ENCODE measurements around the gene VARS2.
"Not testable (repeated sequence)": the region's sequence is repeated elsewhere in the genome, so short reads cannot be mapped to it uniquely, and the experiment has no call there.

VARS2 gene

GRCh38 chr6:30965140-30965601, 51.1 kb downstream of the VARS2 start:
- H4K91ac ChIP-seq (ENCODE audit: low read depth, low read length): no peak overlapping the region
- no peaks in the 10 kb centered on the region for H3K4me1 ChIP-seq (ENCODE audit: control insufficient read depth in 1 of 2, insufficient read depth in 2 of 2, low read length in 2 of 2)

GRCh38 chr6:30966154-30966553, 52.1 kb downstream of the VARS2 start:
- WGBS (ENCODE audit: extremely low coverage, insufficient coverage, insufficient read length): no CpG with 5 or more reads among the region's 3 CpGs
- Histone ChIP-seq H3K18ac (ENCODE audit: low read length) (no peak overlapping the region), H4K12ac (ENCODE audit: low read depth, low read length) (no peak overlapping the region), H3K36me3 (ENCODE audit: control insufficient read depth in 1 of 2, insufficient read depth in 2 of 2, low read length in 2 of 2) (no peaks in the 10 kb centered on the region), H3K4me1 (ENCODE audit: control insufficient read depth in 1 of 2, insufficient read depth in 2 of 2, low read length in 2 of 2) (no peaks in the 10 kb centered on the region), H4K8ac (ENCODE audit: low read depth, low read length) (no peak overlapping the region), H3K4me2 (ENCODE audit: low read length) (no peak overlapping the region), H3K23ac (ENCODE audit: low read length) (no peak overlapping the region), H3K79me2 (ENCODE audit: control insufficient read depth, insufficient read depth, low read length, poor library complexity) (no peaks in the 10 kb centered on the region), H3K9ac (ENCODE audit: low read length) (no peak overlapping the region), H3K9me3 (ENCODE audit: insufficient read depth, low read depth, low read length) (peaks cover 5% of the 10 kb centered on the region), H2BK5ac (ENCODE audit: low read depth, low read length, poor library complexity) (no peak overlapping the region), H2AFZ (ENCODE audit: insufficient read depth, low read length, poor library complexity) (no peak overlapping the region), H3K27me3 (ENCODE audit: insufficient read depth, low read length) (no peaks in the 10 kb centered on the region), H2BK12ac (ENCODE audit: low read length) (no peak overlapping the region), H3K14ac (ENCODE audit: low read length) (no peak overlapping the region), H4K91ac (ENCODE audit: low read depth, low read length) (no peak overlapping the region), H3K79me1 (ENCODE audit: low read length) (no peaks in the 10 kb centered on the region), H2AK5ac (ENCODE audit: low read length) (no peak overlapping the region), H2BK120ac (ENCODE audit: insufficient read depth, low read length, poor library complexity) (no peak overlapping the region), H3K27ac (ENCODE audit: low read depth, low read length) (no peak overlapping the region), H3K4me3 (ENCODE audit: low read depth, low read length) (no peak overlapping the region), H3K4ac (ENCODE audit: low read depth, low read length) (no peak overlapping the region)
- no peak for DNase-seq

More at GRCh38 chr6:30965140-30965601, 51.1 kb downstream of the VARS2 start:
- no peak overlapping the region for H3K4me3 ChIP-seq (ENCODE audit: low read depth, low read length)
- H2AK5ac ChIP-seq (ENCODE audit: low read length): no peak overlapping the region
- DNase-seq: no peak
- no peak overlapping the region for H3K14ac ChIP-seq (ENCODE audit: low read length)
- no peak overlapping the region for H4K8ac ChIP-seq (ENCODE audit: low read depth, low read length)
- no peak overlapping the region for H2BK12ac ChIP-seq (ENCODE audit: low read length)
- no peak overlapping the region for H3K9ac ChIP-seq (ENCODE audit: low read length)
- H3K27me3 ChIP-seq (ENCODE audit: insufficient read depth, low read length): no peaks in the 10 kb centered on the region
- H2BK120ac ChIP-seq (ENCODE audit: insufficient read depth, low read length, poor library complexity): no peak overlapping the region
- no peak overlapping the region for H3K18ac ChIP-seq (ENCODE audit: low read length)
- WGBS (ENCODE audit: extremely low coverage, insufficient coverage, insufficient read length): no CpG with 5 or more reads among the region's 5 CpGs
- no peak overlapping the region for H2AFZ ChIP-seq (ENCODE audit: insufficient read depth, low read length, poor library complexity)
- no peaks in the 10 kb centered on the region for H3K79me1 ChIP-seq (ENCODE audit: low read length)
- H3K36me3 ChIP-seq (ENCODE audit: control insufficient read depth in 1 of 2, insufficient read depth in 2 of 2, low read length in 2 of 2): no peaks in the 10 kb centered on the region
- H3K79me2 ChIP-seq (ENCODE audit: control insufficient read depth, insufficient read depth, low read length, poor library complexity): no peaks in the 10 kb centered on the region
- no peak overlapping the region for H3K27ac ChIP-seq (ENCODE audit: low read depth, low read length)
- no peak overlapping the region for H3K23ac ChIP-seq (ENCODE audit: low read length)
- no peak overlapping the region for H3K4ac ChIP-seq (ENCODE audit: low read depth, low read length)
- no peak overlapping the region for H4K12ac ChIP-seq (ENCODE audit: low read depth, low read length)
- H3K9me3 ChIP-seq (ENCODE audit: insufficient read depth, low read depth, low read length): peaks cover 5% of the 10 kb centered on the region
- H3K4me2 ChIP-seq (ENCODE audit: low read length): no peak overlapping the region
- H2BK5ac ChIP-seq (ENCODE audit: low read depth, low read length, poor library complexity): no peak overlapping the region

GRCh38 chr6:30969171-30969570, 55.1 kb downstream of the VARS2 start:
- H2BK120ac ChIP-seq (ENCODE audit: insufficient read depth, low read length, poor library complexity); H3K23ac ChIP-seq (ENCODE audit: low read length); H3K4me3 ChIP-seq (ENCODE audit: low read depth, low read length); H2BK12ac ChIP-seq (ENCODE audit: low read length); H3K4me2 ChIP-seq (ENCODE audit: low read length); H3K4ac ChIP-seq (ENCODE audit: low read depth, low read length); H3K36me3 ChIP-seq (ENCODE audit: control insufficient read depth in 1 of 2, insufficient read depth in 2 of 2, low read length in 2 of 2); H3K4me1 ChIP-seq (ENCODE audit: control insufficient read depth in 1 of 2, insufficient read depth in 2 of 2, low read length in 2 of 2); H3K27me3 ChIP-seq (ENCODE audit: insufficient read depth, low read length); H2AK5ac ChIP-seq (ENCODE audit: low read length); H2BK5ac ChIP-seq (ENCODE audit: low read depth, low read length, poor library complexity); H3K14ac ChIP-seq (ENCODE audit: low read length); H3K9me3 ChIP-seq (ENCODE audit: insufficient read depth, low read depth, low read length); H4K12ac ChIP-seq (ENCODE audit: low read depth, low read length); H2AFZ ChIP-seq (ENCODE audit: insufficient read depth, low read length, poor library complexity); H4K91ac ChIP-seq (ENCODE audit: low read depth, low read length); H3K79me1 ChIP-seq (ENCODE audit: low read length); H3K9ac ChIP-seq (ENCODE audit: low read length); H4K8ac ChIP-seq (ENCODE audit: low read depth, low read length); H3K27ac ChIP-seq (ENCODE audit: low read depth, low read length); H3K18ac ChIP-seq (ENCODE audit: low read length); H3K79me2 ChIP-seq (ENCODE audit: control insufficient read depth, insufficient read depth, low read length, poor library complexity): not testable (repeated sequence)
- peak in 1 of 2 donors; percentile 7 for DNase-seq
- no CpG with 5 or more reads among the region's 6 CpGs for WGBS (ENCODE audit: extremely low coverage, insufficient coverage, insufficient read length)

- H3K14ac ChIP-seq (ENCODE audit: low read length): no peak overlapping the region
- peaks cover 2% of the 10 kb centered on the region for H3K9me3 ChIP-seq (ENCODE audit: insufficient read depth, low read depth, low read length)
- no peak overlapping the region for H3K4me2 ChIP-seq (ENCODE audit: low read length)
- no peak overlapping the region for H3K18ac ChIP-seq (ENCODE audit: low read length)
- H2BK120ac ChIP-seq (ENCODE audit: insufficient read depth, low read length, poor library complexity): no peak overlapping the region
- H3K27ac ChIP-seq (ENCODE audit: low read depth, low read length): no peak overlapping the region
- H3K4me3 ChIP-seq (ENCODE audit: low read depth, low read length): no peak overlapping the region
- no peak overlapping the region for H4K12ac ChIP-seq (ENCODE audit: low read depth, low read length)
- no peak overlapping the region for H3K9ac ChIP-seq (ENCODE audit: low read length)
- no peaks in the 10 kb centered on the region for H3K4me1 ChIP-seq (ENCODE audit: control insufficient read depth in 1 of 2, insufficient read depth in 2 of 2, low read length in 2 of 2)
- H3K36me3 ChIP-seq (ENCODE audit: control insufficient read depth in 1 of 2, insufficient read depth in 2 of 2, low read length in 2 of 2): no peaks in the 10 kb centered on the region
- no peak overlapping the region for H3K23ac ChIP-seq (ENCODE audit: low read length)
- no CpG with 5 or more reads among the region's 5 CpGs for WGBS (ENCODE audit: extremely low coverage, insufficient coverage, insufficient read length)
- no peak overlapping the region for H2AK5ac ChIP-seq (ENCODE audit: low read length)
- H4K91ac ChIP-seq (ENCODE audit: low read depth, low read length): no peak overlapping the region
- H3K79me1 ChIP-seq (ENCODE audit: low read length): no peaks in the 10 kb centered on the region
- H3K79me2 ChIP-seq (ENCODE audit: control insufficient read depth, insufficient read depth, low read length, poor library complexity): no peaks in the 10 kb centered on the region
- H4K8ac ChIP-seq (ENCODE audit: low read depth, low read length): no peak overlapping the region
- no peak overlapping the region for H3K4ac ChIP-seq (ENCODE audit: low read depth, low read length)
- no peaks in the 10 kb centered on the region for H3K27me3 ChIP-seq (ENCODE audit: insufficient read depth, low read length)
- no peak overlapping the region for H2BK5ac ChIP-seq (ENCODE audit: low read depth, low read length, poor library complexity)
- no peak overlapping the region for H2BK12ac ChIP-seq (ENCODE audit: low read length)
- DNase-seq: no peak
- H2AFZ ChIP-seq (ENCODE audit: insufficient read depth, low read length, poor library complexity): no peak overlapping the region
These were observed 56.9 kb downstream of the VARS2 start for GRCh38 chr6:30970946-30971345.

All from trophoblast cell (in vitro differentiated cells and primary cell).